Measurements from ENCODE around the gene UBE2O.
A peak's percentile ranks its signal among the peaks of the same experiment; 100 is the strongest.

UBE2O gene

DNA sequence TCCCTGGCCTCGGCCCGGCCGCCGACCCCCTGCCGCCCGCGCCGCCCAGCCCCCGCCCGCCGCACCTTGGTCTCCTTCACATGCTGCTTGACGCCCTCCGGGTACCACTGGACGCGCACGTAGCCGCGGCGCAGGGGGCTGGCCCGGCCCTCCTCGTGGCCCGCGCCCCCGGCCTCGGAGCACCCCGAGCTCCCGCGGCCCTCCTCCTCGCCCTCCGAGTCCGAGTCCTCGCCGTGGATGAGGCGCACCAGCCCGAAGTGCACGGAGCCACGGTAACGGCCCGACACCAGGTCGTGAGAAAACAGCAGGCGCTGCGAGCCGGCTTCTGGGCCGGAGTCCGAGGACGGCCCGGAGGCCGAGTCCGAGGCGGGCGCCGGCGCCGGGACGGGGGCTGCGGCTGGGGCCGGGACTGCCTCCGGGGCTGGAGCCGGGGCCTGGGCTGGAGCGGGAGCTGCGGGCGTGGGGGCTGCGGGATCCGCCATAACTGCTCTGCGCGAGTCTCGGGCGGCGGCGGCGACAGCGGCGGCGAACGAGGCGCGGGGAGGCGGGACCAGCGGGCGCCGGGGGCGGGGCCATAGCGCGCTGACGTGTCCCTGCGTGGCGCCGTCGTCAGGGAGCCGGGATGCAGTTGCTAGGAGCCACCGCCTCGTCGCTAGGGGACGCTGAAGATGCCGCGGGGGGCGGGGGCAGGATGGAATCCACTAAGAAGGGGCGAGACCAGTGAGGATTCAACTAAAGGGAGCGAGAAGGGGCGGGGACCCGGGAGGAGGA lies at the start of gene UBE2O:
Gene UBE2O, minus strand, starts transcription at position 493 of the 771 bp plus-strand sequence. Its CDS starts 11 bp downstream, at position 482.
- no peak for DNase-seq (ENCODE audit: low read depth, low spot score)
- H3K27ac ChIP-seq: no peak within 1 kb of the TSS

DNA sequence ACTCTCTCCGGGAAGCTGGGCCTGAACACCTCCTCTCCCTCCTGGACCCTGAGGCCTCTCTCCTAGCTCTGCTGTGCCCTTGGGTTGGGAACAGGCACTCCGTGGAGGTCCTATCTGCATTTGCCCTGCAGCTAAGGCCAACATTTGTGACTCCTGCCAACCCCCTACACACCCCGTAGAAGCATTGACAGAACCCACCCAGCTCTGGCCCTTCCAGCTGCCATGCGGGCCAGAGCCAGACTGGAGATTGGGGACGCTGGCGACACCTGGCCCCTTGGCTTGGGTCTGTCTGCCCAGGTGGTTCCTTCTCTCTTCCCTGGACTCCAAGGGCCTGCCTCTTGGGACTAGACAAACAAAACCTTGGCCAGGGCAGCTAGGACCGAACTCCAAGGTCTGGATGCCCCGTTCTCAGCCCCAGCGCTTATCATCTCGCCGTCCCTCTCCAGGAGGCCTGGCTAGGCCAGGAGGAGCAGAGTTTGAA lies 48.9 kb upstream of the UBE2O start:
- DNase-seq (ENCODE audit: low read depth, low spot score): no peak
- H3K27ac ChIP-seq: peak overlapping the region; percentile 61

DNA sequence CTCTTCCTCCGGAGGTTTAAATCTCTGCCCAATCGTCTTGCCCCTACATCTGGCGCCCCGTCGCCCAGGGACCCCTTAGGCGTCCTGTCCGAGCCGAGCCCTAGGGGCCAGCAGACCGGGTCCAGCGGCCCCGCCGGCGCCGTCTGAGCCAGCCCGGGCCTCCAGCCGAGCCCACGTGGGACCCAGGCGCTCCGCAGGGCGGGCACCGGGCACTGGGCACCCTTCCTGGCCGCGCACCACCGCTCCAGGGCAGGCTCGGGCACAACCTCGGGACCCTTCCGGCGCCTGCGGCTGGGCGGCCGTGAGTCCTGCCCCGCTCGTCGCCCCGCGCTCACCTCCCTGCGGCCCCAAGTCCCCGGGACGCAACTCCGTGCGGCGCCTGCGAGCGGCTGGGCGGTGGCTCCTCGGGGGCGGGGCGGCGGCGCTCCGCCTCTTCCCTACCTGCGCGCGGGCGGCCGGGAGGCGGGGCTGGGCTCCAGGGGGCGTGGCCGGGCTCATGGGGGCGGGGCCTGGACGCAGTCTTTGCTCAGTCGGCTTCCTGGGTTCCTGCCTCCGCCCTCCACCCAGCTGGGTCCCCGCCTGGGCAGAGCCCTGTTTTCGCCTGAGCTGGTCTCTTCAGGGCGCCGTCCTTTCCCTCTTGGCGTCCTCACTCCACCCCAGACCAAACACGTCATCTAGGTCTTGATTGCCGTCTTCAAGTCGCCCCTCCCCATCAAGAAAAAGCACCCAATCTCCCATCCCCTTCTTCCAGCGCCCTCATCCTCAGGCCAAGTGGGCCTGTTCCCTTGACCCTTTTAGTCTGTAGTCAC lies 48.3 kb upstream of the UBE2O start, which contains the start of gene RHBDF2:
Gene RHBDF2, minus strand, starts transcription at position 406 of the 809 bp plus-strand sequence. CDS start 19,899 bp downstream, outside the sequence.
- peak; percentile 39 for DNase-seq (ENCODE audit: low read depth, low spot score)

DNA sequence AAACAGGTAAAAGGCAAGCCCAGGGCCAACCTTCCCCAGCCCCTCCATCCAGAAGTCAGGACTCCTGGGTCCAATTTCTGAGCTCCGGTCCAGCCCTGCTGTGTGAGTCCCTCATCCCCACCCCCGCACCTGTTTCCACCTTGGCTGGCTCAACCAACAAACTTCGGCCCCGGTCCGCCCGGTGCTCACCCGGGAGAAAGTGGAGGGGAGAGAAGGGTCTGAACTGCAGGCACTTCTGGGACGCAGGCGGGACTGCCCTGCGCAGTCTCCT lies 47.7 kb upstream of the UBE2O start:
- peak overlapping the region; percentile 61 for H3K27ac ChIP-seq
- no peak for DNase-seq (ENCODE audit: low read depth, low spot score)

More for the DNA sequence above, 48.3 kb upstream of the UBE2O start, which contains the start of gene RHBDF2:
- H3K27ac ChIP-seq: peak within 1 kb of the TSS; percentile 61

DNA sequence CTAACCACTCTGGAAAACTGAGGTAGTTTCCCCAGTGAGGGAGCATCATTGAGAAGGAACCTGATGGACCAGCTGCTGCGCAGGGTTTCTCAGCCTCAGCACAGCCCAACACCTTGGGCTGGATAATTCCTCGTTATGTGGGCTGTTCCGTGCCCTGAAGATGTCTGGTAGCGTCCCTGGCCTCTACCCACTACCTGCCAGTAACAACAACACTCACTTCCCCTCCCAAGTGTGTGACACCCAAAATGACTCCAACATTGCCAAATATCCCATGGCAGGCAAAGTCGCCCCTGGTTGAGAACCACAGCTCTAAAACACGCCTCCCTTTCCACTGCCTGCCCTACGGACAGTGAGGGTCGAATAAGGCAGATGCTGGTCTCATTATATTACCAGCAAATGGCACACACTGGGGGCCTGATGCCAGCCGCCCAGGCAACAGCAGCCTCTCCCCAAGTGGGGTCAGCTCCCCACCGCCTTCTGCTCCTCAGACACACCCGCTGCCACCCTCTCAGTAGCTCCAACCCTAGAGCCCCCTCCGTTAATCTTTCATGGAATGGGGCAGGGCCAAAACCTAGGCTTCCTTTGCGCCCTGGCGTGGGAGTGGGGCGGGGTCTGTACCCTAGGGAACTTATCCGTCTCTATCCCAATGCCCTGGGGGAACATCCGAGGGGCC lies 47.3 kb upstream of the UBE2O start:
- H3K27ac ChIP-seq: peak overlapping the region; percentile 61
- DNase-seq (ENCODE audit: low read depth, low spot score): no peak

DNA sequence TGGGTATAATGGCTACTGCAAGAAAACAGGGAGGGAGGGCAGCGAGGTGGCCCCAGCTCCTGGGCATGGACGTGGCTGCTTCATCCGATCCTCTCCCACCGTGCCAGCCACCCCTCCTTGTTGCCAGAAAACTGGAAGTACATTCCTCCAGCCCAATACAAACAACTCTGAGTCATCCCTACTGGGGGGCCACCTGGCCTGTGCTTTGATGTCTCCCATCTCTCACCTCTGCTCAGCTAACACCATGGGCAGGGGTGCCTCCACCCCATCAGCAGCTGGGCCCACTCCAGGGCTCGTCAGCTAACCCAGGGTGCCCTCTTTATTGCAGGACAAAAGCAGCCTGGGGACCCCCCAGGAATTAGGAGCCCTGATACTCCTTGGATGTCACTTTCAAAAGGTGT lies 46.3 kb upstream of the UBE2O start:
- DNase-seq (ENCODE audit: low read depth, low spot score): no peak
- peak overlapping the region; percentile 61 for H3K27ac ChIP-seq

DNA sequence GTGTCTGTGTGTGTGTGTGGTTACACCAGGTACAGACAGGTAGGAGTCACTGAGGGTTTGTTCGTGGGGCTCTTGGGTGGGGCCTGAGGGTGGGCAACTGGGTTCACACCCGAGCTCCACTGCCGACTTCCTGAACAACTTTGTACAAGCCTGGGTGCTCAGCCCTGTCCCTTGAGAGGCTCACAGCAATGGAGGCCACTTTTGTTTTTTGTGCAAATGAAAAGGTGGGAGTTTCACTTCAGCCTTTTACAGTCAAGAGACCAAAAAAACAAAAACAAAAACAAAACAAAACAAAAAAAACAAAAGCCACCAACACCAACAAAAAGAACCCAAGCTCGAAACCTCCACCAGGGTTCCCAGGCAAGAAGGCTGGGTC lies 45.9 kb upstream of the UBE2O start:
- H3K27ac ChIP-seq: peak overlapping the region; percentile 61
- DNase-seq (ENCODE audit: low read depth, low spot score): no peak

DNA sequence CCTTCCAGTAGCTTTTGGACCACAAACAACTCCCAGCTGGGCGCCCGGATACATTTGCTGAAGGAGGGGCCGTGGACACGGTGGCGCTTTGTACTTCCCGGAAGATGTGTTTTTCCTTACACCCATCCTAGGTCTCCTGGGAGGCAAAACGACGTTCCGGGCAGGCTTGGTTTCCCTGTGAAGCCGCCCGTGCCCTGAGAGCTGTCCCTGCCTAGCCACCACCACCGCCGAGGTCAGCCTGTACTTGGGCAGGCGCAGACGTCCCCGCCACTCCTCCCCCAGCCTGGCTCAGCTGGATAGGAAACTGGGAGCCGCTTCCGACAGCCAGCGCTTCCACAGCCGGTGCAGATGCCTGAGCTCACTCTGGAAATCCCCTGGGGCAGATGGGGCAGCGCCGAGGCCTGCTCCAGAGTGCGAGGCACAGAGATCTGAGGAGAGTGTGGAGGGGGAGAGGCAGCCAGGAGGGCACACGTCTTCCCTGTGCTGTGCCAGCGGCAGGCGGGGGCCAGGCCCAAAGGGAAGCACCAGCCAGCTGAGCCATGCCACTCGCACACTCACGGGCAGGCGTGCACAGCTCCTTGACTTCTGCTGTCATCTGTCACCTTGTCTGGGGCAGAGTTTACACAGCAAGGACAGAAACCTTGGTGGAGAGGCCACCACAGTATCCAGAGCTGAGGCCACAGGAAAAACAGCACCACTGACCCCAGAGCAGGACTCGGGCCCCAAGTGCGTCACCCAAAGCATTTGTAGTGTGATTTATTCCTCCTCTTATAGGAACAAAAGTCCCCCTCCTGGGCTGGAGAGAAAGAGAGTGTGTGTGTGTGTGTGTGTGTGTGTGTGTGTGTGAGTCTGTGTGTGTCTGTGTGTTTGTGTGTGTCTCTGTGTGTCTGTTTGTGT lies 45.3 kb upstream of the UBE2O start:
- peak overlapping the region; percentile 61 for H3K27ac ChIP-seq
- DNase-seq (ENCODE audit: low read depth, low spot score): peak; percentile 53

DNA sequence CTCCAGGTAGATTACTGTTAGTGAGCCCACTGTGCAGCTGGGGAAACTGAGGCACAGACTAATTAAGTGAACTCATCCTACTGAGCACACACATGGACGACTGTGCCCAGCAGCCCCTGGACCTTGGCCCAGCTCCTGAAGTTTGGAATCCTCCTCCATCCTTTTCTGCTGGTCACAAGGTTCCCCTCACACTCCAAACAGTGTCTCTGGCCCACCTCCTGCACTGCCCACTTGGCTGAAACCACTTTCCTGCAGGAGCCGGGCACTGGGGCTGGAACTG lies 44.7 kb upstream of the UBE2O start:
- DNase-seq (ENCODE audit: low read depth, low spot score): no peak
- H3K27ac ChIP-seq: peak overlapping the region; percentile 61

DNA sequence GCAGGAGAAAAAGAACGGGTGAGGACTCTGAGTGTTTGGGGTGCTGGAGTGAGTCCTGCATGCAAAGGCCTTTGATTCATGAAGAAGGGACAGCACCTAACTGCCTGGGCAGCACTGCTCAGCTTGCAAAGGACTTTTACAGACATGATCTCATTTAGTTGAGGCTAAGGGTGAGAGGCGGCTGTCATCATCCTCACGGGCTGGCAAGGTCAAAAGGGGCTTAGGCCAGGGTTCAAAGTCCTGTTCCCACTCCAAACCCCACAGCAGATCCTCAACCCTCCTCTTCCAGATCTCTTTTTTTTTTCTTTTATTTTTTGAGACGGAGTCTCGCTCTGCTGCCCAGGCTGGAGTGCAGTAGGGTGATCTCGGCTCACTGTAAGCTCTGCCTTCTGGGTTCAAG lies 43.5 kb upstream of the UBE2O start:
- no peak for DNase-seq (ENCODE audit: low read depth, low spot score)
- no peak overlapping the region for H3K27ac ChIP-seq

DNA sequence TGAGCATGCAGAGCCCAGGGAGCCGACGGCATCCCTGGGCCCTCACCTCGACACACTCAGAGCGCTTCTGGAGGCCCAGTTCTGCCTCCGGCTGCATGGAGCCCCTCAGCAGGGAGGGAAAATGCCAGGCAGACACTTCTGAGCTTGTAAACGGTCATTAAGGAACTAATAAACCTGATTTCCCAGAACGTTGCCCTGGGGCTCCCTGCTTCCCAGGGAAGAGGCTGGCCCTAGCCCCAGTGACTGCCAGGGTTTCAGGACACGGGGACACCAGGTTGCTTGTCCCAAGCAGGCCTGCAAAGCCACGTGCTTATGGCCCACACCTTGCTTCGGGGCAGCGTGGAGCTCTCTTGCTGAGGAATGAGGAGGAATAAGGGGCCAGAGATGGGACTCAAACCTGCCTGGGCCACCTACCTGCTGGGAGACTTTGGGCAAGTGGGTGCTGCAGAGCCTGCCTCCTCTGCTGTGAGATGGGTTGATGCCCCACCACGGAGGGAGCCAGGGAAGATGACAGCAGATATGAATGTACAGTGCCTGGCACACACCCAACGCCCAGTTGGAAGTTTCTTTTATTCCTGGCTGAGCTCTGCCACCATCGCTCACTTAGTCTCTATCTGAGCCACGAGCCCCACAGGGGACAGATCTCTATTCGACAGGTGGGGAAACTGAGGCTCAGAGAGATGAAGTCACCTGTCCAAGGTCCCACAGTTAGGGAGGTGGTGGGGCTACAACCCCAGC lies 42.9 kb upstream of the UBE2O start:
- H3K27ac ChIP-seq: no peak overlapping the region
- no peak for DNase-seq (ENCODE audit: low read depth, low spot score)

DNA sequence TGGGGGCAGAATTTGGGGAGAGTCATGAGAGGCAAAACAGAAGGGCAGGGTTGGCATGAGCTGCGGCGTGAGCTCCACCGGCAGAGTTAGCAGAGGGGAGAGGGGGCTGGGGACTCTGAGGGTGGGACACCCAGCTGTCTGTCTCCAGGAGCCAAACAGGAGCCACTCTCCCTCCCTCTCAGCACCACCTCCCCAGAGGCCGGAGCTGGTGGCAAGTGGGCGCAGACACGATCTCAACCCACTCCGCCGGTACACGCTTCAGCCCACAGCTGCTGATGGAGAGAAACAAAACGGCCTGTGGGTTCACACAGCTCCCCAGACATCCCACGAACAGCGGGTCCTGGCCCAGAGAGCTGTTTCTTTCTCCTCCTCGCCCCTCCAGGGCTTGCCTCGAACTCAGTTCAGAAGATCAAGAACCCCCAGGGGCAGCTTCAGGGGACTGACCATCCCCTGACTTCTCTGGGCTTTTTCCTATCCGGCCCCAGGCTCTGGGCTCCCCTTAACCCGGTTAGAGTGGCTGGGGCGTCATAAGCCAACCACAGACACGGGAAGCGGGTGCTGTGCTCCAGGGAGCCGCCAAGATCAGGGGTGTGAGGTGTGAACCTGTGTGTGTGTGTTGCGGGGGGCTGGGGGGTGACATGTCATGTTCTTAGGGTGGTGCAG lies 40.7 kb upstream of the UBE2O start:
- no peak for DNase-seq (ENCODE audit: low read depth, low spot score)
- peak overlapping the region; percentile 33 for H3K27ac ChIP-seq

DNA sequence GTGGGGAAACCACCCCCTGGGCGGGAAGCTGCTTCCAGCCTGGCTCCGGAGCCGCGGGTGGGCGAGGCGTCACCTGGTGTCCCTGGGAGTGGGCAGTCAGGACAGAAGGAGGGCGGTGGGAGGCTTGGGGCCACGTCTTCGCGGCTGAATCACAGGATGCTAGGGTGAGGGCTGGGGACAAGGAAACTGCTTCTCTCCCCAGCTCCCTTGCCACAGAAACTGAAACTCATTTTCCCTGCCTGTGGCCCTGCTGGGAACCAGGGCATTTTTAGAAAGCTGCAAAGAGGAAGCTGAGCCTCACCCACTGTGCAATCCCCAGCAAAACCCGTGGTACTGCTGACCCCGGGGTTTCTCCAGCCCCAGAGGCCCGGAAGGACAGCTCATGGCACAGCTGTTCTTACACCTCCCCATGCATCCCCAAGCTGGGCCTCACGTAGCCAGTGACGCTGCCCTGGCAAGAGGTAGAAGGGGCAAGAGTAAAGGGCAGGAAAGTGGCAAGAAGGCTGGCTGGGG lies 40.1 kb upstream of the UBE2O start:
- peak overlapping the region; percentile 33 for H3K27ac ChIP-seq

DNA sequence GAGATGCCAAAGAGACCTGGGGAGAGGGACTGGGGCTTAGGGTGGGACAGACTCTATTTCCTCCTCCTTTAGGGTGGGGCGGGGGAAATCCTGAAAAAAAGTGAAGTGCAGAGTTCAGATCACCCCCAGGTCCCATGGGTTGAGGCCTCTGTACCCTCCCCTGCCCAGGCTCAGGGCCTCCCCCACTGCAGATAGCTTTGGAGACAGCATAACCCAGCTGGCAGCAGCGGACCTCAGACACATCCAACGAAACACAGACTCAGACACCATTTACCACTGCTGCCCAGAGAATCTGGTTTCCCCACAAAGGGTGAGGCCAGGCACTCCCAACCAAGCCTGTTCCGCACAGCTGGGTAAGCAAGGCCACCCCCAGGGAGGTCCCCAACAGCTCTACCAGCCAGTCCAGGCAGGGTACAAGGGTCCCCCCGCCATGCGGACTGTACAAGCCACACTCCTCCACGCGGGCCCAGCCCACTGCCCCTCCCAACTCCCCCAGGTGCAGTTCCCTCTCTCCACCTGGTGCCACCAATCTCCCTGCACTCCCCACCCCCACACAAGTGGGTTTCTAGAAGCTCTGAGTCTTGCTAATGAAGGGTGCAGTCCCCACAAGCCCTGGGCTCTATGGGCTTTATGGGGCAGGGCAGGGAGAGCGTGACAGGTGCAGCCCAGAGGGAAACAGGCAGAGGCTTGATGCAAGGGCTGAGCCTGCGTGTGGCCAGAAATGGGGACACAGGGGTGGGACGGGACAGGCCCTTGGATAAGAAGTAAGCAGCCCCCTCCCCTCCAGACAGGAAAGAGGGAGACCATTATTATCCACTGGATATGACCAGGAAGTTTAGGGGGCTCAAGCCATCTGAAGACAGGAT lies 39.4 kb upstream of the UBE2O start:
- peak overlapping the region; percentile 33 for H3K27ac ChIP-seq
- no peak for DNase-seq (ENCODE audit: low read depth, low spot score)

More for the DNA sequence above, 40.1 kb upstream of the UBE2O start:
- peak; percentile 8 for DNase-seq (ENCODE audit: low read depth, low spot score)

DNA sequence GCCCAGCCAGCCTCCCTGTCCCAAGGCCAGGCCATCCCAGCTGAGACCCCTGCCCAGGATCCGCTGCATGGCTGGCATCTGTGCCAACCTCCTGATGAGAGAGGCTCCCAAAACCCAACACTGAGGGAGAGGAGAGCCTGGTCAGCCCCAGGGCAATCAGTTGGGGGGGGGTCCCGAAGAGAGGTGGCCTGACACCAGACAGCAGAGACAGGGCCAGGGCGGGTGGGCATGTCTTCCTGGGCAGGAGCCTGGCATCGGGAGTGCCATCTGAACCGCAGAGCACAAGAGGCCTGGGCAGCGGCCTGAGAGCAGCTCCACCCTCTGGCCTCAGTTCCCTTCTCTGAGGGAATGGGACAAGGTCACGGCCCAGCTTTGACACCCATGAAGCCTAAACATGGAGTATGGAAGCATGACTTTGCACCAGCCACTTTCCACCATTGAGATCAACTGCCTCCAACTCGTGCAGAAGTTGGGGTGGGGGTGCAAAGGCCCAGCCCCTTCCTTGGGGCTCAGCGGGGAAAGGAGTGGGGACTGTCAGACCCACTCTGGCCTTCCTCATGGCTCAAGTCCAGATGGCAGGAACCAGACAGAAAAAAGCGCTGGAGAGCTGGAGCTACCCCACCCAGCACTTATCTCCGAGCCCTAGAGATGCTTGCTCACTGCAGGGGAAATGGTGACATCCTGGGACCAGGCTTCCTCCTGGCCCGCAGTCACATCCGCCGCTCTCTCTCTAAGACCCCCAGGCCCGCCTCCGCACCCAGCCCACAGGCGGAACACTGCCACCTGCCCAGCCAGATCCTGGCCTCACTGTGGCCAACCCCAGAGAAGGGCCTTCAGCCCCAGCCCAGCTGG lies 38.5 kb upstream of the UBE2O start:
- H3K27ac ChIP-seq: no peak overlapping the region

DNA sequence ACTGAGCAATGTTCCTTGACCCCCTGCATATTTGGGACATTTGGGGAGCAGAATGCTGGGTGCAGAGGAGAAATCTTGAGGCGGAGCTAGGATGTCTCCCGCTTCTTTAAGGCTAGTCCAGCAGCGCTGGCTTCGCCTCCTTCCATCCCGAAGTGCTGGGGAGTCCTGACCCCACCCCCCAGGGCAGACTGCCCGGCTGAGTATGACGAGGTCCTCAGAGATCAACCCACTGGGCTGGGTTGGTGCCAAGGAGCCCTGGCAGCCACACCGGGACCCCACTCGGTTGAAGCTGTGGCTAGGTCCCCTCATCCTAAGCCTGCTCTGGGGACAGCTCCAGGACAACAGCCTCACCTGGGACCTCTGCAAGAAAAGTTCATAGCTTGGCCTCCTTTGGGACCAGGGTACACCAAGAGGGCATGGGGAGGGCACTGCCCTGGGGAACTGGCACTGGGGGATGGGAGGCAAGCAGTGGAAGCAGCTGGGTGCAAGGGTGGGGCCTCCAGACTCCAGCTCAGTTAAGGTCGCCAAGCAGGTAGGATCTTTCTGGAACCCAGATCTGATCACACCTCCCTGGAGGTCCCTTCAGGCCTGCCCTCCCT lies 37.3 kb upstream of the UBE2O start:
- H3K27ac ChIP-seq: no peak overlapping the region
- no peak for DNase-seq (ENCODE audit: low read depth, low spot score)

More for the DNA sequence above, 38.5 kb upstream of the UBE2O start:
- DNase-seq (ENCODE audit: low read depth, low spot score): no peak

Data from epithelial cell of prostate (primary cell).